ENCODE data around the gene PTPRN2. TPM values are rescaled to one million over a fixed set of nuclear protein-coding genes. Genes with fewer than 3 reads are reported as not detected.

PTPRN2 gene
- polyA plus RNA-seq, 4 donors: 7.2 to 9.2 (median 7.5) TPM

DNA sequence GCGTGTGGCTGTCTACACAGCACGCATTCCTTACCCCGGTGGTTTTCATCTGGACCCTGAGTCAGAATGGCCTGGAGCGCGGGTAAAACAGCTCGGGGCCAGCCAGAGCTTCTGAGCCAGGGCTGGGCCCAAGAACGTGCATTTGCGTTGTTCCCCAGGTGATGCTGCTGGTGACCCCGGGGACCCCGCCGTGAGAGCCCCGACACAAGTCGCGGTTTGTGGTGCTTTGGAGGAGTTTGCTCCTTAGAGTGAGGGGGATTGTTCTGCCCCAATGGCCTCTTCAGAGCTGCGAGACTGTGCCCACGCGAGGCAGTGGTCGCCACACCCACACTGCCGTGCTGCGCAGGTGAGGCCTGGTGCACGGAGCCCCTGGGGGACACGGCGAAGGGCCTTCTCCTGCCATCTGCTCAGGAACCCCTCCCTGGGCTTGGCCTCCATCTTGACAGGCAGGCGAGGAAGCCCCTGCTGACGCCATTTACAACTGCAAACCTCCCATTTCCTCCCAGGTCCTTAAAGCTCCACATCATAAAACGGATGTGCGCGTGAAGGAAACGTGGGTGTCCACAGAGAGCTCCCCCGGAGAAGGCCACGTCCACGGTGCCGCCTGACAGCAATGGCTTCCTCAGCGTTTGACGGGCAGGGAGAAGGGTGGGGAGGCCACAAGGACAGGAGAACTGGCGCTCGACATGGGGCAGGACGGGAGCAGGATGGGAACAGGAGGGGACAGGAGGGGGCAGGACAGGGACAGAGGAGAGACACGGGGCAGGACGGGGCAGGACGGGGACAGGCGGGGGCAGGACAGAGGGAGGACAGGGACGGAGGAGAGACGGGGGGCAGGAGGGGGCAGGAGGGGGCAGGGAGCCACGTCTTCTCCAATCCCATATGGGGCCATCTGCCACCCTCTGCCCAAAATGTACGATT lies 773.6 kb downstream of the PTPRN2 start:
- DNase-seq (ENCODE audit: low read depth in 4 of 4, low spot score in 3 of 4): no peak

- DNase-seq (ENCODE audit: low read depth in 4 of 4, low spot score in 3 of 4): no peak
Observed at GRCh38 chr7:157813053-157813452, 774.6 kb downstream of the PTPRN2 start.

GRCh38 chr7:157811946-157812345 lies 775.7 kb downstream of the PTPRN2 start:
- DNase-seq (ENCODE audit: low read depth in 4 of 4, low spot score in 3 of 4): no peak

- DNase-seq (ENCODE audit: low read depth in 4 of 4, low spot score in 3 of 4): no peak
Observed at GRCh38 chr7:157809863-157810851, 777.5 kb downstream of the PTPRN2 start.

DNA sequence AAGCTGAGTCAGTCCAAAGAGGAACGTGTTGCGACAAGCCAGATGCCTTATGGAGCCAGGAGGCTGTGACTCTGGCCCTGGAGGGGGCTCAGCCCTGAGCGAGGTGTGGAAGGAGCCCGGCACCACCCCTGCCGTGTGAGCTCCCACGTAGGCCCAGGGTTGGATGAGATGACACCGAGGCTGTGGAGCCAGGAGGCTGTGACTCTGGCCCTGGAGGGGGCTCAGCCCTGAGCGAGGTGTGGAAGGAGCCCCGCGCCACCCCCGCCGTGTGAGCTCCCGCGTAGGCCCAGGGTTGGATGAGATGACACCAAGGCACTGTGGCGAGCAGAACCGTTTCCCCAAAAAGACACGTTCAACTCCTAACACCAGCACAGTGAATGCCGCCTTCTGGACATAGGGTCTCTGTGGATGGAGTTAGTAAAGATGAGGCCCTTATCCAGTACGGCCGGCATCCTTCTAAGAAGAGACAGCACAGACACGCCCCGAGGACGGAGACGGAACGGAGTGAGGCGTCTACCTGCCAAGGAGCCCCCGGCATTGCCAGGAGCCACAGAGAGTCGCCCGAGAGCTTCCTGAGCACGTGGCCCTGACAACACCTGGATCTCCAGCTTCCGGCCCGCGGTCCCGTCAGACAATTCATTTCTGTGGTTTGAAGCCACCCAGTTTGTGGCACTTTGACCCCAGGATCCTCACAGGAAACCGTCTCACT lies 778.3 kb downstream of the PTPRN2 start:
- no peak for DNase-seq (ENCODE audit: low read depth in 4 of 4, low spot score in 3 of 4)

DNA sequence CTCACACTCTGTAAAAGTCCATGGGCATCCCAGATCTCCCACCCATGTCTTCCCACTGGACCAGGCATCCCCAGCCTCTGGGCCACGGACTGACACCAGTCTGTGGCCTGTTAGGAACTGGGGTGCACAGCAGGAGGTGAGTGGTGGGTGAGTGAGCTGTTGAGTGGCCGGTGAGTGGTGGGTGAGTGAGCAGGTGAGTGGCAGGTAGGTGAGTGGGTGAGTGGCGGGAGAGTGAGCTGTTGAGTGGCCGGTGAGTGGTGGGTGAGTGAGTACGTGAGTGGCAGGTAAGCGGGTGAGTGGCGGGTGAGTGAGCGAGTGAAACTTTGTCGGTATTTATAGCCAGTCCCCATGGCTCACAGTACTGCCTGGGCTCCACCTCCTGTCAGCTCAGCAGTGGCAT lies 779.6 kb downstream of the PTPRN2 start:
- DNase-seq (ENCODE audit: low read depth in 4 of 4, low spot score in 3 of 4): no peak

DNA sequence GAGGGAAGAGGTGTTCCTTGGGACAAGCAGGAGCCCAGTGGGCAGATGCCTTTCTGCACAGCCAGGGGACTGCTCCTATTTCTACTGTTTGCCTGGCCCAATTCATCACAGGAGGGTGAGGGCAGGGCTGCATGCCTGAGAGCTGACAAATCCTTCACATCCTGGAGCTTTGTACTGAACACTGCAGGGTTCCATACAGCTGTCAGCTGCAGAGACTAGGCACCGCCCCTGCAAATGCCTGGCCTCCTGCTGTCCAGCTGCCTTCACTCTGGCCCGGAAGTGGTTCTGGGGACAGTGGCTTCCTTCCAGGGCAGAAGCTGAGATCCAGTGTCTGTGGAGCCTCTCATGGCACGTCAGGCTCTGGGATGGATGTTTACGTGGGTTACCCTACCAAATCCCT lies 780.1 kb downstream of the PTPRN2 start:
- no peak for DNase-seq (ENCODE audit: low read depth in 4 of 4, low spot score in 3 of 4)

DNA sequence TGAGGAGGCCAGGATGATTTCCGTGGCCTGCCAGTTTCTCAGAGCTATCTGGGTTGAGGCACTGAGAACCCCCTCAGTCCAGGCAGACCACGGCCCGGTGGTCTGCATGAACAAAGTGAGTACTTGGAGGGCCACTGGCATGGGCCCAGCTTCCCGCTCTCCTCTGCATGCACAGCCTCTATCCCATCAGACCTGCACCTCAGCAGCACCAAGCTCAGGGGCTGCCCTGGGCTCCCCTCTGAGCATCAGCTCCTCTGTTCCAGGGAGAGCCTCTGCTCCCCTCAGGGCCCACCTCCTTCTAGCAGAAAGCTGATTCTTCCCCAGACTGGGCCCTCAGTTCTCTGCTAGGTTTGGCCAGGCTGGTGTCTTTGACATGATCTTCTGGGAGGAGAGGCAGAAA lies 780.9 kb downstream of the PTPRN2 start:
- DNase-seq (ENCODE audit: low read depth in 4 of 4, low spot score in 3 of 4): no peak

- DNase-seq (ENCODE audit: low read depth in 4 of 4, low spot score in 3 of 4): no peak
Observed at GRCh38 chr7:157805713-157806112, 781.9 kb downstream of the PTPRN2 start.

DNA sequence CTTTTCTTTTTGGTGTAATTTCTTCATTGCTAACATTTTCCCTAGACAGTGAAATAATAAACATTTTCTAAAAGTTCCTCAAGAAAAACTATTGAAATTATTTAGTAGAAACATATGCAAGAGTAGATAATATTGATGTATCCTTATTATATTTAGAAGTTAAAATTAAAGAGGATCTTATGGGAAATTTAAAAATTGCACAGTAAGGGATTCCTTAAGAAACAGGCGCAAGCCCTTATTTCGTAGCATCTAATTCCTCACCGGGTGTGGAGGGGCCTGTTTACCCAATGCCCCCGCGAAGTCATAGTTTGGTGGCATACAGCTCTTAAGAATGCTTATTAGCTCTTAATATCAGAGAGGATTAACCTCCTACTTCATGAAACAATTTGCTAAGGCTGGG lies 783.7 kb downstream of the PTPRN2 start:
- DNase-seq (ENCODE audit: low read depth in 4 of 4, low spot score in 3 of 4): no peak

DNA sequence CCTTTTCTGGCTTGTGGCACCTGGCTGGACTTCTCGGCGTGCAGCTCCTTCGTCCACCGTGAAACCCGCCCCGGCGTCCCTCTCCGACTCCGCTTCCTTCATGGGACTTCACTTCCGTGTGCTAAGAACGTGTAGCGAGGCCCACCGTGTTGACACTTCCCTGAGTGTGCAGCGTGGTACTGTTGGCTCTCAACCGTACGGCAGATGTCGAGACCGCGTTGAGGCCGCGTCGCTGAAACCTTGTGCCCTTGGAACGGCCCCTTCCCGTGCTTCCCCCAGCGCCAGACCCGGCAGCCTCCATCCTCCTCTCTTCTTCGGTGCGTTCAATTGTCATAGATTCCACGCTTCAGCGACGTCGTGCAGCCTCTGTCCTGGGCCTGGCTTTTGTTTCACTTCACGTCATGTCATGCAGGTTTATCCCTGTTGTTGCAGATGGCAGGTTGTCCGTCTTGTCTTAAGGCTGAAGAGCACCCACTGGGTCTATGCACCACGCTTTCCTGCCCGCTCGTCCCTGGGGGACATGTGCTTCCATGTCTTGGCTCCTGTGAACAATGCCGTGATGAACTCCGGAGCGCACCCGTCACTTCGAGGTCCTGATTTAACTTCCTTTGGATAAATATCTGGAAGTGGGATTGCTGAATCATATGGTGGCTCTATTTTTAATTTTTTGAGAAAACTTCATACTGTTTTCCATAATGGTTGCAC lies 785.5 kb downstream of the PTPRN2 start:
- DNase-seq (ENCODE audit: low read depth in 4 of 4, low spot score in 3 of 4): no peak

DNA sequence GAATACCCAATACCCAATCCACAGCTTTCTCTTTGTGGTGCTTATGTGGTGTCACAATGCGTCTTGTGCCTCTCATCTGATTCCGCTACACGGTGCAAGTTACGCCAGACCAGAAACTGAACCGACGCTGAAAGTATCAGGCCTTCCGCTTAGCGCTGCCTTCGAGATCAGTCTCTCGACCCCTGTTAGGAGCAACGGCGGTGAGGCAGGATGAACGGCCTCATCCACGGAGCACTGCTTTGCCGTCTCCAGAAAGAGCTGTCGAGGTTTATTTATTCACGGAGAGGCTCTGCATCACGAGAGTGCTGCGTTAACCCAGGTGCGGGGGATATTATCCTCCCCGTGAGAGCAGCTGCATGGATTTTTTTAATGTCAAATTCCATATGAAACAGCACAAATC lies 786.5 kb downstream of the PTPRN2 start:
- DNase-seq (ENCODE audit: low read depth in 4 of 4, low spot score in 3 of 4): no peak

GRCh38 chr7:157800281-157800680 lies 787.3 kb downstream of the PTPRN2 start:
- no peak for DNase-seq (ENCODE audit: low read depth in 4 of 4, low spot score in 3 of 4)

DNA sequence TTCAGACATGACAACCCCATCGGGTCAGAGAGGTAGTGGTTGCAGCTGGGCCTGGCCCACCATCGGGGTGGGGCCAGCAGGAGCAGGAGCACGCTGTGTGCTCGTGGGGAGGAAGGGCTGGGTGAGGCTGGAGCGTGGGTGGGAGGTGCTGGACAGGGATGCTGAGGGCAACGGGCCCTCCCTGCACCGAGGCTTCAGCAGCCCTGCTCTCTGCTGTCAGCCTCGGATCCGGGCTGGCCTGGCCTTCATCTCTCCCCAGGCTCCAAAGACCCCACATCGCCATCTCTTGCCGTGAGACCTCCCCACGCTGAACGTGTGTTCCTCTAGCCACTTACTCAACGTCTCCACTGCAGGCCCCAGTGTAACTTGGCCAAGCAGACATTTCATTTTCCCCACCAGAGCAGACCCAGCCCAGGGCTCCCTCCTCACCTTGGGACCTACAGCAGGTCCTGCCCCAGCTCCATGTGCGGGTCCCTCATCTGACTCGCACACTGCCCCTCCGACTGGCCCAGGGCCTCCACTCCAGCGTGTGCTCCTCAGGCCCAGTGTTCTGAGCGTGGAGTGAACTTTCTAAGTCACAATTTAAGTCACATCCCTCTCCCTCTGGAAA lies 788.4 kb downstream of the PTPRN2 start:
- DNase-seq (ENCODE audit: low read depth in 4 of 4, low spot score in 3 of 4): no peak

DNA sequence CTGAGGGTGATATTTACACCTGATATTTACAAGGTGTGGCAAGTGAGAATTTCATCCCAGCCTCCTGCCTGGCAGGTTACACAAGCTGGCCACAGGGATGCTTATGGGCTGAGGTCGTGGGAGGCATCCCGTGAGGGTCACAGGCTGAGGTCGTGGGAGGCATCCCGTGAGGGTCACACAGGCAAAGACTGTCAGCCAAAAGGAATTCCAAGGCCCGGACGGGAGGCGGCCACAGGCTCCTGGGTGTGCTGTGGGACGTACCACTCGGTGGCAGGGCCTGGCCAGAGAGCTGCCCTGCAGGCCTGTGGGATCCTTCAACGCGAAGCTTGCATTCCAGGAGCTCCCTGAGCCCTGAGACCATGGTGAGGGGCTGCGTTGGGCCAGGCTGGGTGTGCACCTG lies 790.3 kb downstream of the PTPRN2 start:
- no peak for DNase-seq (ENCODE audit: low read depth in 4 of 4, low spot score in 3 of 4)

DNA sequence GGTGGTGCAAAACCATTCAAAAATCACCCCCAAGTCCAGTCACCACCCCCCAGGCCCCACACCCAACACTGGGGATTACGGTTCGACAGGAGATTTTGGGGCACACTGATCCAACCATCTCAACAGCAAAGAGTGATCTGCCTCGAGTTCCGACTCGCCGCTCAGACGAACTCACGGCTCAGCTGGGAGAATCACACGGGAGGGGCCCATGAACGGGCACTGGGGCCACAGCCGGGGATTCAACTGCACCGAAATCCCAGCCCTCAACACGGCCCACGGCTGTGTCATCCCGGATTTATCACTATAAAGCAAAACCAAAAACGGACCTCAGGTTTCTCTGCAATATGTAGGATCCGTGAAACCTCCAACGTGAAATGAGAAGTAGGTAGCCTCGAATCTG lies 790.8 kb downstream of the PTPRN2 start:
- no peak for DNase-seq (ENCODE audit: low read depth in 4 of 4, low spot score in 3 of 4)

GRCh38 chr7:157795643-157796042 lies 792.0 kb downstream of the PTPRN2 start:
- no peak for DNase-seq (ENCODE audit: low read depth in 4 of 4, low spot score in 3 of 4)

DNA sequence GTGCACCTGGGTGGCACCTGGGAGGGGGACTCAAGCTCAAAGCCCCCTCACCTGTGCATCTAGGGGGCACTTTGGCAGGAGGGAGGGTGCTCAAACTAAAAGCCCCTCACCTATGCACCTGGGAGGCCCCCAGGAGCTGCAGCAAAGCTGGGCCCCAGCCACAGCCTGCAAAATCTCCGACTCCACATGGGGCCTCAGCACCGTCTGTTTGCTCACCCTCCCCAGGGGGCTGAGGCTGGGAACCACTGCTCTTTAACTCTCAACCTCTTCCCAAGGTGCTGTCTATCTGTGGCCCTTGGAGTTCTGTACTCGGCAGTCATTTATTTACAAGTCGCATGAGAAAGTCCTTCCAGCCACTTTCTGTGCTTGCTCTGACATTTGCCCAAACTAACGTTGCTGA lies 792.4 kb downstream of the PTPRN2 start:
- no peak for DNase-seq (ENCODE audit: low read depth in 4 of 4, low spot score in 3 of 4)

DNA sequence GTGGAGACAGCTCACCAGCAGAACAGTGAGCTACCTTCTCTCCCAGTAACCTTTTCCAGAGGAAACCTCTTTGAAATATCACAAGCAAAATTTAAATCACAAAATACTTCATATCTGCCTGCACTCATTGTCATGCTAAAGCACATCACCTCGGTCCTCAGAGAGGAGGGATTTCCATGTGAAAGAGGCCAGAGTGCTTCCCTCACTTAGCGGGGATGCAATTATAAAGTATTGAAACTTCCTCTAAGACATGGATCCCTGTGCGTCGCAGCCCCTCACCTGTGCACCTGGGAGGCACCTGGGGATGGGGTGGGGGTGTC lies 792.9 kb downstream of the PTPRN2 start:
- DNase-seq (ENCODE audit: low read depth in 4 of 4, low spot score in 3 of 4): no peak

All from left renal pelvis (tissue), 4 donors.